MV-4-11 (cell line): Measurements from ENCODE around the gene KDM2A.
A peak's percentile ranks its signal among the peaks of the same experiment; 100 is the strongest.

Experiments
- DNase-seq: peaks from one replicate; lab custom pipeline; 2025; lab: John Stamatoyannopoulos, UW

KDM2A gene

DNA sequence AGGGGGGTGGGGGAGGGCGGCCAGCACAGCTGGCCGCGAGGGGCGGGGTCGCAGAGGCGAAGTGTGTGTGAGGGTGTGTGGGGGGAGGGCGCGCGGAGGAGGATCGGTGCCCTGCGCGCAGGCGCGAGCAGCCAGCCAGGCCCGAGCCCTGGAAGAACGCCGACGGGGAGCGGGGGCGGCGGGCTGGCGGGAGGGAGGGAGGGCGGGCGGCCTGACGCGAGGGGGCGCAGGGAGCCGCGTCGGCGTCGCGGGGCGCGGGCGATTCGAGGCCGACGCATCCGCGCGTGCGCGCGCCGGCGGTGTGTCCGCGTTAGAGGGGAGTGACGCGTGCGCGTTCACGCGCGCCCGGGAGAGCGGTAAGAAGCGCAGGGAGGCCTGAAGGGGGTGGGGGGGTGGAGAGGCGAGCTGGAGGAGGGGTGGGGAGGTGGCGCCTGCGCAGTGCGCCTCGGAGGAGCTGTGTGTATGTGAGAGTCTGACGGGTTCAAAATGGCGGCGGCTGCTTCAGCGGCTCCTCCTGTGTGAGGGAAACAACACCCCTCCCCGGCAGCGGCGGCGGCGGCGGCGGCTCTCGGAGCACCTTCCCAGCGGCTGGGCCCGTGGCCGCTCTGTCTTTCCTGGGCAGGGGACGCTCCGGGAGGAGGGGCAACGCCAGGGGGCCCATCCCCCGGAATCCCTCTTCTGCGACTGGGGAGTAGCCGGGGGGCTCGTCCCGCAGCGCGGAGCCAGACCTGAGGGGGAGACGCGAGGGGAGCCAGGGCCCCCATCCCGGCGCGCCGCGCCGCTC lies at the start of gene KDM2A:
Gene KDM2A, plus strand, starts transcription at position 463 of the 784 bp plus-strand sequence. CDS start 2,054 bp downstream, outside the sequence.
- peak; percentile 94 for DNase-seq

DNA sequence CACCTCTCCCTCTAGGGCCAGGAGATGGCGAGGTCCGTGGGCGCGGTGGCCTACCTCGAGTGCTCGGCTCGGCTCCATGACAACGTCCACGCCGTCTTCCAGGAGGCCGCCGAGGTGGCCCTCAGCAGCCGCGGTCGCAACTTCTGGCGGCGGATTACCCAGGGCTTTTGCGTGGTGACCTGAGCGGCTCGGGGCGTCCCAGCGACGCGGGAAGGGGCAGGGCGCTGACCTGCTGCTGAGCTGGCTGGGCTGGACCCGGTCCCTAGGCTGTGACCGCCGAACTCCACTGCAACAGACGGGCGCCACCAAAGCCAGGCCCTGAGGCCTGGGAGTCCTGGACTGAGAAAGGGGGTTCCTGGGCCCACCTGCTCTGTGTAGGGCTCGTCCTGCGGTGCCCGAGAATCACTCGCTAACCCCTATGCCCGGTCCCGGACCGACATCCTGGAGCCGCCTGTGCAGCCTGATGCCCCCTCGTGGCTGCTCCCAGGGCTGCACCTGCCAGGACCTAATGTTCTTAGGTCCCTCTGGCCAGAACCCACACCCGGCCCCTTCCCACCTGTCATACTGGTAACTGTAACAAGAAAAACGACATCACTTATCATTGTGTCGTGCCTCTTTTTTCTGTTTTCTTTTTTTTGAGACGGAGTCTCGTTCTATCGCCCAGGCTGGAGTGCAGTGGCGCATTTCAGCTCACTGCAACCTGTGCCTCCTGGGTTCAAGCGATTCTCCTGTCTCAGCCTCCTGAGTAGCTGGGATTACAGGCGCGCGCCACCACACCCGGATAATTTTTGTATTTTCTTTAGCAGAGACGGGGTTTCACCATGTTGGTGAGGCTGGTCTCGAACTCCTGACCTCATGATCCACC lies 47.4 kb upstream of the KDM2A start:
- DNase-seq = peak; percentile 37

DNA sequence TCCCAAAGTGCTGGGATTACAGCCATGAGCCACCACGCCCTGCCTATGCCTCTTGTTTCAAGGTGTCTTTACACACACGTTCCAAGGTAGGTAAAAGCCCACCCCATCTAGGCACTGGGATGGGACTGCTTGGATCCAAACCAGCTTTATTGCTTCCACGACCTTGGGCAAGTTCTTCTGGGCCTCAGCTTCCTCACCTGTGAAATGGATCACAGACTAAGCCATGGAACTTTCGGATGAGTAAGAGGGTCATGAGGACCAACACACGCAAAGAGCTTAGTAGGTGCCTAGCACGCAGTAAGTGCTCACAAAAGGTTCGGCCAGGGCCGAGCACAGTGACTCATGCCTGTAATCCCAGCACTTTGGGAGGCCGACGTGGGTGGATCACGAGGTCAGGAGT lies 46.8 kb upstream of the KDM2A start:
- DNase-seq = no peak

DNA sequence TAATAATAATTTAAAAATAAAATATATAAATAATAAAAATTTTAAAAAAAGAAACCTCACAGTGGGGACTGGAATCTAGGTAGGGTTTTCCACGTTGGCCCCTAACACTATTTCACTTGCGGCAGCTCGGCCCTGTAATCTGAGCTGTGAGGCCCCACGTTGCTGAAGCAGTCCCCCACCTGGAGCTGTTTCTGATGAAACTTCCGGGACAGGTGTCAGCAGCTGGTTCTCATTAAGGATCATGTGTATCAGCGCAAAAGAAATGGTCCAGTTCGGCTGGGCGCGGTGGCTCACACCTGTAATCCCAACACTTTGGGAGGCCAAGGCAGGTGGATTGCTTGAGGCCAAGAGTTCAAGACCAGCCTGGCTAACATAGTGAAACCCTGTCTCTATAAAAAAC lies 45.2 kb upstream of the KDM2A start:
- no peak for DNase-seq

DNA sequence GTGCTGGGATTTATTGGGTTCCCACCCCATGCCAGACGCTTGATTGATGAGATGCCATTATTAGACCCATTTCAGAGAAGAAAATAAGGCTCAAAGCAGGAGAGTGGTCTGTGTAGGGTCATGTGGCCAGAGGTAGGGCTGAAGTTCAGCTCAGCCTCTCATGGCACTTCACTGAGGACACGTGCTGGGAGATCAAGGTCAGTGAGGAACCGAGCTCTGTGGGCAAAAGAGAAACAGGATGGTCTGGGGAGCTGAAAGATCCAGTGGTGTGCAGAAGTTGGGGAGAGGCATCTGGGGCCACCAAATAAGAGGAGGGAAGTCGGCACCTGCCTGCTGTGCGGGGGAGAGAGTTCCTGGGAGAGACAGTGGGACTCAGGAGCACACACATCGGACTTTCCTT lies 42.9 kb upstream of the KDM2A start:
- DNase-seq = peak; percentile 8

DNA sequence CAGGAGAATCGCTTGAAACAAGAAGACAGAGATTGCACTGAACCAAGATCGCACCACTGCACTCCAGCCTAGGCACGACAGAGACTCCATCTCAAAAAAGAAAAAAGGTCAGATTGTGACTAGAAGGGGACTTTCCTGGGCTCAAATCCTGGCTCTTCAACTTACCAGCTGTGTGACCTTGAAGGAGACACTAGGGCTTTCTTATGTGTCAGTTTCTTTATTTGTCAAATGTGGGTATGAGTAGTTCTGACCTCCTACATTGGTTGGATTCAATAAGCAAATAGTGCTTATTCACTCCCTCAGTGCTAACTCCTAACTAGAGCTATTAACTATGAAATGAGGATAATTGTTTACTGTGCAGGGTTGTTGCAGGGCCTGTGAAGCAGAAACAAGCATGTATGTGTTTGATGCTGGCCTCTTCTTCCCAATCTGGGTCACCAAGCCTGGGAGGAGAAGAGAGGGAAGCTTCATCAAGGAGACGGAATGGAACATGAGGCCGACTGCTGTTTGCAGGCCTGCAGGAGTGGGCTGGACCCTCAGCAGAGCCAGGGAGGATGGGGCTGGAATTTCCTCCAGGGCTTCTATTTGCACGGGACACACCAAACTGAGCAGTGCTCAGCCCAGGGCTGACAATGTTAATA lies 39.9 kb upstream of the KDM2A start:
- no peak for DNase-seq

DNA sequence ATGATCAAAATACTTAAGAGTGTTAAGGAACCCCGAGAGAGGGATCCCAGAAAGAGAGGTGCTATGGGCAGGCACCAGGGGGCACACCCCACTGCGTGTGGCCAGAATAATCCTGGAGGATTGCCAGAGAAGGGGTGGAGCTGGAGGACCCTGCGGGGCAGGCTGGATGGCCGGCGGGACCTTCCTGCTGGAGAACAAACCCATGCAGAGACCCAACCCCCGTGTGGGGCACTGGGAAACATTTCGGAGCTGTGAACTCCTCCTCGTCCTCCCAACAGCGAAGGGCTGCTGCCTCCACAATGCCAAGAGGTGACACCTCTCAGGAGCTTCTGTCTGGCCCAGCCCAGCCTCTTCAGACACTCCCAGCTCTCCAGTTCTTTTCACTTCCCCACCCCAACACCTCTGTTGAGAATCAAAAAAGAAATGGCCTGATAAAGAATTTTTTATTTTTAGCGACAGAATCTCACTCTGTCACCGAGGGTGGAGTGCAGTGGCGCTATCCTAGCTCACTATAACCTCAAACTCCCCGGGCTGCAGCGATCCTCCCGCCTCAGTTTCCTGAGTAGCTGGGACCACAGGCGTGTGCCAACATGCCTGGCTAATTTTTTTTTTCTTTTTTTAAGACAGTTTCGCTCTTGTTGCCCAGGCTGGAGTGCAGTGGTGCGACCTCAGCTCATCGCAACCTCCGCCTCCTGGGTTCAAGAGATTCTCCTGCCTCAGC lies 36.8 kb upstream of the KDM2A start:
- peak; percentile 4 for DNase-seq

DNA sequence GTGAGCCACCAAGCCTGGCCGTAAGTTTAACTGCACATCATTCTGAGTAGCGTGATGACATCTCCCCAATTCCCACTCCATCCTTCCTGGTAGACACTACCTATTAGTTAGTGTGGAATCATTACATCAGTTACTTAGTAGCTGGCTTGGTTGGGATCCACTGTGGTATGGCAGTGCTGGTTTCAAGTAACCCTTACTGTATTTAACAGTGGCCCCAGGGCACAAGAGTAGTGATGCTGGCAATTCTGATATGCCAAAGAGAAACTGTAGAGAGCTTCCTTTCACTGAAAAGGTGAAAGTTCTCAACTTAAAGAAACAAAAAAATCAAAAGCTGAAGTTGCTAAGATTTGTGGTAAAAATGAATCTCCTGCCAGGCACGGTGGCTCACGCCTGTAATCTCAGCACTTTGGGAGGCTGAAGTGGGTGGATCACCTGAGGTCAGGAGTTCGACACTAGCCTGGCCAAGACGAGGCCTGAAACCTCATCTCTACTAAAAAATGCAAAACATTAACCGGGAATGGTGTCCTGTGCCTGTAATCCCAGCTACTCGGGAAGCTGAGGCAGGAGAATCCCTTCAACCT lies 35.2 kb upstream of the KDM2A start:
- no peak for DNase-seq

DNA sequence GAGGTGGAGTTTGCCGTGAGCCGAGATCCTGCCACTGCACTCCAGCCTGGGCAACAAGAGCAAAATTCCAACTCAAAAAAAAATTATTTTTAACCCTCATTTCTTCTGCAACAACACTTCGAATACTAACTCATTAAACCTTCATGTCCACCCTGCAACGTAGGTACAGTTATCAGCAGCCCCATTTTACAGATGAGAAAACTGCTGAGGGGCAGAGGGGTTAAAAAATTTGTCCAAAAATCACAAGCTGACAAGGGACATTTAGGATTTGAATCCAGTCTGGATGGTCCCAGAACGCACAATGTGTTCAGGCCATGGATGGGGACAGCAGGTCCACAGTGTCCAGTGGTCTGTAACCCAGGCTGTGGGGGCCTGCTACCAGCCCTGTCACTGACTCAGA lies 33.4 kb upstream of the KDM2A start:
- DNase-seq = no peak

DNA sequence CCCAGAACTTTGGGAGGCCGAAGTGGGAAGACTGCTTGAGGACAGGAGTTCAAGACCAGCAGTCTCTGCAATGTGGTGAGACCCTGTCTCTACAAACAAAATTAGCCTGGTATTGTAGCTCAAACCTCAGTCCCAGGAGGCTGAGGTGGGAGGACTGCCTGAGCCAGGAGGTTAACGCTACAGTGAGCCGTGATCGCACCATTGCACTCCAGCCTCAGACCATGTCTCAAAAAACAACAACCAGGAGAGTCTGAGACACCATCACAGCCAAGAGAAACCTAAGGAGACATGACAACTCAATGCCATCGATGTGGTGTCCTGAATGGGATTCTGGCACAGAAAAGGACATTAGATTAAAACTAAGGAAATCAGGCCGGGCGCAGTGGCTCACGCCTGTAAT lies 28.3 kb upstream of the KDM2A start:
- no peak for DNase-seq

DNA sequence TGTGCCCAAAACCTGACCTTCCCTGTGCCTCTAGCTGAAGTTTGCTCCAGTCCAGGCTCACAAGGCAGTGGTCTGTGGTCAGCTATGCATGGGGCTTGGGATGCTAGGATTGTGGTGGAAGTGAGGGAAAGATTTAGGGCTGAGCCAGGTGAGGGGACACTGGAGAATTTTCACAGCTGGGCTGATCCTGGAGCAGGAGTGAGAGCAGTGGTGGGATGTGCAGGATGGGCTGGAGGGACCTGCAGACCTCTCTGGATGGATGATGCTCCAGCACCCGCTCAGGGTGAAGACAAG lies 23.9 kb upstream of the KDM2A start:
- no peak for DNase-seq

DNA sequence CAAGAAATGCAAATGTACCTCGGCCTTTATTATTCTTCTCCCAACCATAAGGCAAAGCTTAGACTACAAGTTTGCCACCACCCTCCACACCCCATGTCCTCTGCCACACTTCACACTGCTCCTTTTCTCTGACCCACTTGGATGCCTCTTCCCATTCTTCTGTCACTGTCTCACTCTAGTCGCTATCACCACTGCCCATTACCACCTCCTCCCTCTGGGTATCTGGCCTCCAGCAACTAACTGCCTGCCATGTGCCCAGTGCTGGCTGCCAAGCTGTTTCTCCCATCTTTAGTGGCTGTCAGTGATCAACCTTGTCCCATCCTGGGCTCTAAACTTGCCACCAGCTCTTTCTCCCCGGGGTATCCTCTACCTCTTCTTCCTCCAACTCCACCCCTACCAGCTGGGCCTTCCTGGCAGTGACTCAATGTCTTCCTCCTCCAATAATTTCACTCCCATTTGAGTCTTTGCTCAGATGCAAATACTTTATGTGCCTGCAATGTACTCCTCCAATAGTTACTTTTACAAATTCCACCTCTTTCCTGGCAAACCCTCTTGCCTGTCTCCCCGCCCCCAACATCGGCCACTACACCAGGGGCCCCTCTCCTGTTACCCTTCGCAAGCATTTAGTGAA lies 20.1 kb upstream of the KDM2A start:
- no peak for DNase-seq

DNA sequence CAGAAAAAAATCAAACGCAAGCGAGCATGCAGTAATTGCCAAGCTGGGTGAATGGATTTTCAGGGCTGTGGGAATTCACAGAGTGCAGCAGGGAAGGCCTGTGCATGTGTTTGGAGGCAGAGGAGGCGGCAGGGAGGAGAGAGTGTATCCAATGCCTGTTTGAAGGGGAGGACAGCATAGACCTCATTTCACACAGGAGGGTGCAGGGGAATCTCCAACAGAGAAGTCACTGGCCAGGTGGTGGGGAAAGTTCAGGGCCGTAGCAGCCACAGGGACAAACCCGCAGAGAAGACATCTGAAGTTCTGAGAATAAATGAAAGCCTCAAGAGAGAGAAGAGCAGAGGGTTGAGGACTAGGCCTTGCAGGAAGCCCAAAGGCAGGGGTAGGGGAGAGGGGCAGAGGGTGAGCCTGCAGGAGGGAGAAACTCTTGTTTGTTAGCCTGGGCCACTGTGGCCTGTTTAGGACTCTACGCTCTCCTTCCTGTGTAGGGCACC lies 19.2 kb upstream of the KDM2A start:
- DNase-seq = no peak

DNA sequence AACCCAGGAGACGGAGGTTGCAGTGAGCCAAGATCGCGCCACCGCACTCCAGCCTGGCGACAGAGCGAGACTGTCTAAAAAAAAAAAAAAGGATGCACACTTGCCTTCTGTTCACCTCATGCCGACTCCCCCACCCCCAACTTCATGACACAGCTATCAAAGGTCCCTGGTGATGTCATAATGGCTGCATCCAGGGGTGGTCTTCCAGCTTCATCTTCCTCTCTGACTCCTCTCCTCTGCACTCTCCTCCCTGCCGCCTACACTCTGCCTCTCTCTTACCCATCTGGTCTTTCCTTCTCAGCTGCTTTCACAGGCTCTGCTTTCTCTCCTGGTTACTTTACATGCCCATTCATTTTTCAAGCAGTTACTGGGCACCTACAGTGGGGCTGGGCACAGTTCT lies 16.4 kb upstream of the KDM2A start:
- DNase-seq = no peak

DNA sequence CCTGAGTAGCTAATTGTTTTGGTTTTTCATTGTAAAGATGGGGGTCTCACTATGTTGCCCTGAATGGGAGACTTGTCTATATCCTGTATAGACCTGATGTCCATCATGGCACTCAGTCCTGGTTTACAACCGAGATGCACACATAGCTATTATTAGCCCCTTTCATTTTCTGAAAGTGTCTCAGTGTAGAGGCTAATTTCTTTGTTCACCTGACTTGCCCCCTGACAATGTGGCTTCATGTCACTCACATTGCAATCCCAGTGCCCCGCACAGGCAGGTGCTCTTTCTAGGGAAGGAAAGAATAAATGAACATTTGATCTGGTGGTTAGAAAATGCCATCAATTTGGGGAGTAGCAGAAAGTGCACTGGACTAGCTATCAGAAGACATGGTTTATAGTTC lies 13.1 kb upstream of the KDM2A start:
- DNase-seq = no peak

DNA sequence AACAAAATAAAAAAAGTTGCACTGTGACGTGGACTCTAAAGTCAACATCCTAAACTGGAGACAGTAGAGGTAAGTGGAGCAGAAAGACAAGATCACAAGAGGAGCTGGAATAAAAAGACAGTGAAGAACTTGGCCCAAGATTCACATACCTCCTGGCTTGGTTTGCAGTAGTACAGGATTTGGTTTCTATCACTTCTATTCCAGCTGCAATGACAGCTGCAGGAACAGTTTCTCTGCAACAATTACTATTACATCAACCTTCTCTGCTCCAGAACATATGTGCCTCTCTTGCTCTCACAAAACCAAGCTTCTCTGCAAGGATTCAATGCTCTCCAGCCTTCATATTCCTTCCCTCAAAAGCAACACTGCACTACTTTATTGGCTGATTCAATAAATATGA lies 7.8 kb upstream of the KDM2A start:
- no peak for DNase-seq

DNA sequence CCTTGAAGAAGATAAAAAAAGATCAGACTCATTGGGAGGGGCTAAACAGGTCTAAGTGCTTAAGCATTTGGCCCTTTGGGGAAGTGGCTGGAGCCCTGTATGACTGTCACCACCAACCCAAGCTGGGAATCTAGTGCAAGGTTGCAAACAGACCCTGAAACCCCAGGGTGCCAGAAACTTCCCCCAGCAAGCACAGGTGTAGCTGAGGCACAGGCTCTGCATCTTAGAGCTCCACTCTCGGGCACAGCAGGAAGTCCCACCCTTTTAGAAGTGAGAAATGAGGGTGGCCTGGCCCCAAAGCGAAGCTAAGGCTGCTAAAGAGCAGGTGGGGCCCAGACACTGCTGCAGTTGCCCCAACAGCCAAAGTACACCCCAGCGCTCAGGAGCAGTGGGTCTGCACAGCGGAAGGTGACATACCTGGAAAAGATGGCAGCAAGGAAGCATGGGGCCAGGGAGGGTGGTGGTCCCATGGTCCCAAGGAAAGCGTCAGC lies 5.8 kb upstream of the KDM2A start:
- DNase-seq = peak; percentile 83

DNA sequence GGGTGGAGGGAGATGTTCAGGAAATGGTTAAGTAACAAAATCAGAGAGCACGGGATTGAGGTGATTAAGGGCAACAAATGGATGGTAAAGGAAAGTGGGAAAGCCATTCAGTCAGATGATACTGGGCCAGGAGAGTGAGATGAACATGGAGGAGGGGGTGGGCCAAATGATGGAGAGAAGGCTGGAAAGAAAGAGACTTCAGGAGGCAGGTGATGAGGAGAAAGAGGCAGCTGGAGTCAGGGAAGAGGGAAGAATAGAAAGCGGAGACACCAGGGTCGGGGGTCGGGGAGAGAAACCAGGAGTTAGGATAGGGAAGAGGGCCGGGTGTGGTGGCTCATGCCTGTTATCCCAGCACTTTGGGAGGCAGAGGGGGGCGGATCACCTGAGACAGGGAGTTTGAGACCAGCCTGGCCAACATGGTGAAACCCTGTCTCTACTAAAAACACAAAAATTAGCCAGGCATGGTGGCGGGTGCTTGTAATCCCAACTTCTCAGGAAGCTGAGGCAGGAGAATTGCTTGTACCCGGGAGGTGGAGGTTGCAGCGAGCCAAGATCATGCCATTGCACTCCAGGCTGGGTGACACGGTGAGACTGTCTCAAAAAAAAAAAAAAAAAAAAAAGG lies 4.7 kb upstream of the KDM2A start:
- no peak for DNase-seq

DNA sequence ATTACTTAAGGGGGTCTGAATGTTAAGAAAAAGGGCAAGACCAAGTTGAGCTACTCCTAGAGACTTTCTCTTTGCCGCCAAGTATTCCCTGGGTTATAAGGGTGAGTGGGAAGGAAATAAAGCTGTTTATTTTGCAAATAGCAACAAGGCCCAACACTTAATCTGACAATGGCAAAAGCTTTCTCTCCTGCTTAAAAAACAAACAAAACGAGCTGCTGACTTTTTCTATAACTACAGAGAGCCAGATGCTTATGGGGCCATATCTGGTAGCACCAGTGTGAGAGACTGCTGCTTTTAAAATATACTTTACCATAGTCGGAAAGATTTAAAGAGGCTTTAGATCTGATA lies 2.3 kb upstream of the KDM2A start:
- no peak for DNase-seq

DNA sequence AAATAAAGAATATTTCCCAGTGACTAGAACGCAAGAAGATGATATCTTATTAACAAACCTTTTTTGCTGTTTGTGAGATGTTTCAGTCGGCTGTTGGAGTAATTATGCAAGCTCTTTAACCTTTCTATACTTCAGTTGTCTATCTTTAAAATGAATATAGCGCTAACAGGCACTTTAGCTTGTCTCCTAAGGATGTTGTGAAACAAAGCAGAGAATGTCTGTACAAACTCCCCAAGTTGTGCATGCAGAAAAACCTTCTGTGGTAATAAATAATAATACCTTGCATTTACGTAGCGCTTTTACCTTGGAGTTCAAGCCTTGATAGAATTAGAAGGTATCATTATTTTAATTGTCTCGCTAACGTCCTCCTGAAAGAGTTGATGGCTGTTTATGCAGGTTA lies 1.9 kb upstream of the KDM2A start:
- DNase-seq = peak; percentile 48

DNA sequence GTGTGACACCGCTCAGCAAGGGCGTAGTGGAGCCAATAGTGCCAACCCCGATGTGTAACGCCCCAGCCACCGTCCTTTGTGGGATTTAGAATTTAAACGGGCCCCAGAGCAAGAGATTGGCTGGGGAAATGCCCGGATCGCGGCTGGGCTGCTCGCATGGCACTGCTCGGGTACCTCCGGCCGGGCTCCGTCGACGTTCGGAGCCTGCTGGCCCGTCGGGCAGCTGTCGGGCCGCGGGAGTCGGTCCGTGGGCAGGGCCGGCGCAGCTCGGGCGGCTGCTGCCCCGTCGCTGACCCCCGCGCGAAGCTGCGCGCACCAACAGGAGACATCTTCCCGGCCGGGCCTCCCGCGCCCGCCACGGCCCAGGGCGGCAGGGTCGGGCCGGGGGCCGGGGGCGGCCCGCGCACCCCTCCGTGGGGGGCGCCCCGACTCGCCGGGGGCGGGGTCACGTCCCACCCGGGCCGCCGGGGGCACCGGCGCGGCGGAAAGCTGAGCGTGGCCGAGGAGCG lies 1.3 kb upstream of the KDM2A start:
- DNase-seq = no peak
